ENCODE data around the gene DNAJC4.

Gene DNAJC4

DNA sequence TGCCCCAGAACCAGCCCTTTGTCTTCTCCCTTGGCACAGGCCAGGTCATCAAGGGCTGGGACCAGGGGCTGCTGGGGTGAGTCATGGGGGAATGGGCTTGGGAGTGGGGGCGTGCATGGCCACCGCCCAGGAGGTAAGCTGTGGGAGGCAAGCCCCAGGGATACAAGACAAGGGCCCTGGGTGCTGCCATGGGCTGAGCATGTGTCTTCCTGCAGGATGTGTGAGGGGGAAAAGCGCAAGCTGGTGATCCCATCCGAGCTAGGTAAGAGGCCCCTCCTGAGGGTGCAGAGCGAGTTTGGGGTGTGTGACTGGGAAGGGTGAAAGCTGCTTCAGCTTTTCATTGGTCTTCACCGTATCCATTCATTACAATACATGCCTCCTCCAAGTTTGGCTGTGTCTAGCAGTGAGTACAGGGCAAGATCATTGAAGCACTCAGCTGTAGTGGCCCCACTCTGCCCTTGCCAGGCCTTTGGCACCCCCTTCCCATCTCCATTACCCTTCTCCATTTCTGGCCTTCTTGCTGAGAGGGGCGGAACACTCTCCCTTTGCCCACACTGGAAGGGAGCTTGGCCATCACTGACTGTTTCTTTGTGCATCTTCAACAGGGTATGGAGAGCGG is 13.0 kb downstream of the DNAJC4 start:
- H4K91ac ChIP-seq (ENCODE audit: low read depth, low read length, poor library complexity) = no peak overlapping the region
- no peak overlapping the region for H3K4ac ChIP-seq (ENCODE audit: low read length)
- peaks cover 21% of the 10 kb centered on the region for H3K79me1 ChIP-seq (ENCODE audit: low read depth, low read length)
- no peak overlapping the region for H3K4me2 ChIP-seq (ENCODE audit: insufficient read depth, low read length, poor library complexity, severe bottlenecking)
- H3K14ac ChIP-seq (ENCODE audit: low read length) = no peak overlapping the region
- H2BK15ac ChIP-seq (ENCODE audit: low read length) = no peak overlapping the region
- H3K23ac ChIP-seq (ENCODE audit: low read depth, low read length, poor library complexity) = peak overlapping the region; percentile 52
- no peak overlapping the region for H2AK5ac ChIP-seq (ENCODE audit: low read depth, low read length)
- no peak overlapping the region for H3K18ac ChIP-seq (ENCODE audit: low read length)
- H3K27ac ChIP-seq (replicated peaks; ENCODE audit: low read length) = no peak overlapping the region
- WGBS, 2 donors (ENCODE audit: extremely low coverage in 2 of 2, insufficient read length in 2 of 2, insufficient replicate concordance in 1 of 2) = no CpG with 5 or more reads among the region's 8 CpGs
- no peak overlapping the region for H2BK5ac ChIP-seq (ENCODE audit: low read length)
- no peaks in the 10 kb centered on the region for H3K9me3 ChIP-seq (replicated peaks in 1 of 2; ENCODE audit: control insufficient read depth in 2 of 2, insufficient read depth in 1 of 2, low read depth in 1 of 2, low read length in 2 of 2)
- H3K36me3 ChIP-seq (replicated peaks in 1 of 2; ENCODE audit: control insufficient read depth in 2 of 2, insufficient read depth in 2 of 2, low read length in 2 of 2) = peaks cover 11 to 19% of the 10 kb centered on the region in 2 donors
- no peaks in the 10 kb centered on the region for H3K27me3 ChIP-seq (ENCODE audit: control insufficient read depth in 3 of 3, insufficient read depth in 3 of 3, low read depth in 1 of 3, low read length in 3 of 3)
- no peak overlapping the region for H2BK120ac ChIP-seq (ENCODE audit: low read depth, low read length)
- H4K8ac ChIP-seq (ENCODE audit: low read depth, low read length) = no peak overlapping the region
- no peak overlapping the region for H2BK12ac ChIP-seq (ENCODE audit: low read length)
- H3K4me3 ChIP-seq (ENCODE audit: low read length in 2 of 2) = peak overlapping the region in 1 of 2 donors; percentile 23
- H3K9ac ChIP-seq (ENCODE audit: low read depth, low read length, poor library complexity) = no peak overlapping the region
- no peak overlapping the region for H2AFZ ChIP-seq (ENCODE audit: low read length)
- DNase-seq (ENCODE audit: low spot score) = no peak
- H3K4me1 ChIP-seq (ENCODE audit: control insufficient read depth in 2 of 2, insufficient read depth in 1 of 2, low read depth in 1 of 2, low read length in 2 of 2) = peaks cover 21% of the 10 kb centered on the region in 2 donors

DNA sequence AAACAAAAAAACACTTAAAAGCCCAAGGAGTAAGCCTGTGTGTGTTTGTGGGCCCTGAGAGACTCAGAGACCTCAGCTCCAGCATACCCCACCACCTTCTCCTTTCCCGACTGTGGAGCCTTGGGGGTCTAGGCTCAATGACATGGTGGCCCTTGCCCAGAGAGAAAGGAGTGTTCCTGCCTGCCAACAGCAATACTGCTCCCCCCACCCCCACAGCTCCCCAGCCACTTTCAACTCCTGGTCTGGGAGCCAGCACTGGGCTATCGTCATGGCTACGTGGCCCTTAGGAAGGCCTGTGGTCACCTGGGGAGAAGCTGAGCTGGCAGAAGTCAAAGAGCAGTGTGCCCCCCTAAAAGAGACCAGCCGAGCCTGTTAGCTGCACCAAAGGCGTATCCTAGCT is 13.8 kb downstream of the DNAJC4 start:
- no CpG with 5 or more reads among the region's 5 CpGs for WGBS, 2 donors (ENCODE audit: extremely low coverage in 2 of 2, insufficient read length in 2 of 2, insufficient replicate concordance in 1 of 2)

DNA sequence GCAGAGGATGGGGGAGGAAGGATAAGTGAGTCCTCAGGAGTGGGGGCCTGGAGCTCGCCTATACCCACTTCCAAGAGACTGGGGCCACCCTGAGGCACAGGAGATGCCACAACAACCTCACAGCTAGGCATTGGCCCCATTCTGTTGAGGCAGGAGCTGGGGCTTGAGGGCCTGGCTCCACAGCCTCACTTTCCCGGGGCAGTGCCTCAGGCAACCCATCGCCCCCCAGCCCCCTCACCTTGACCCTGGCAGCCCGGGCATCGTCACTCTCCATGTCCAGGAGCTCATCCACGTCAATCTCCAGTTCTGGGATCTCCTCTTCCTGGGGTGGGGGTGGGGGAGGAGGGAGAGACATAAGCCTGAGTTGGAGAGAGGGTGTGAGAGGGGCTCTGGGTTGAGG is 14.6 kb downstream of the DNAJC4 start:
- Histone ChIP-seq H2AK5ac (ENCODE audit: low read depth, low read length) (peak overlapping the region; percentile 6), H2BK15ac (ENCODE audit: low read length) (no peak overlapping the region), H4K8ac (ENCODE audit: low read depth, low read length) (no peak overlapping the region), H2BK12ac (ENCODE audit: low read length) (no peak overlapping the region), H3K9me3 (replicated peaks in 1 of 2; ENCODE audit: control insufficient read depth in 2 of 2, insufficient read depth in 1 of 2, low read depth in 1 of 2, low read length in 2 of 2) (no peaks in the 10 kb centered on the region), H3K23ac (ENCODE audit: low read depth, low read length, poor library complexity) (peak overlapping the region; percentile 2), H3K27ac (replicated peaks; ENCODE audit: low read length) (no peak overlapping the region), H3K4me3 (ENCODE audit: low read length in 2 of 2) (peak overlapping the region in 1 of 2 donors; percentile 70), H3K4me2 (ENCODE audit: insufficient read depth, low read length, poor library complexity, severe bottlenecking) (no peak overlapping the region), H3K36me3 (replicated peaks in 1 of 2; ENCODE audit: control insufficient read depth in 2 of 2, insufficient read depth in 2 of 2, low read length in 2 of 2) (peaks cover 11 to 19% of the 10 kb centered on the region in 2 donors), H2AFZ (ENCODE audit: low read length) (no peak overlapping the region), H3K4ac (ENCODE audit: low read length) (no peak overlapping the region), H4K91ac (ENCODE audit: low read depth, low read length, poor library complexity) (no peak overlapping the region), H3K79me1 (ENCODE audit: low read depth, low read length) (peaks cover 21% of the 10 kb centered on the region), H3K9ac (ENCODE audit: low read depth, low read length, poor library complexity) (peak overlapping the region; percentile 0), H3K14ac (ENCODE audit: low read length) (no peak overlapping the region), H3K27me3 (ENCODE audit: control insufficient read depth in 3 of 3, insufficient read depth in 3 of 3, low read depth in 1 of 3, low read length in 3 of 3) (no peaks in the 10 kb centered on the region), H3K18ac (ENCODE audit: low read length) (no peak overlapping the region), H3K4me1 (ENCODE audit: control insufficient read depth in 2 of 2, insufficient read depth in 1 of 2, low read depth in 1 of 2, low read length in 2 of 2) (peaks cover 24 to 37% of the 10 kb centered on the region in 2 donors), H2BK5ac (ENCODE audit: low read length) (peak overlapping the region; percentile 10), H2BK120ac (ENCODE audit: low read depth, low read length) (no peak overlapping the region)
- no CpG with 5 or more reads among the region's 6 CpGs for WGBS, 2 donors (ENCODE audit: extremely low coverage in 2 of 2, insufficient read length in 2 of 2, insufficient replicate concordance in 1 of 2)
- DNase-seq (ENCODE audit: low spot score) = no peak

More for the DNA sequence above, 13.8 kb downstream of the DNAJC4 start:
- Histone ChIP-seq H4K8ac (ENCODE audit: low read depth, low read length) (no peak overlapping the region), H2BK15ac (ENCODE audit: low read length) (no peak overlapping the region), H3K23ac (ENCODE audit: low read depth, low read length, poor library complexity) (no peak overlapping the region), H3K4ac (ENCODE audit: low read length) (no peak overlapping the region), H2BK12ac (ENCODE audit: low read length) (no peak overlapping the region), H4K91ac (ENCODE audit: low read depth, low read length, poor library complexity) (no peak overlapping the region), H3K4me1 (ENCODE audit: control insufficient read depth in 2 of 2, insufficient read depth in 1 of 2, low read depth in 1 of 2, low read length in 2 of 2) (peaks cover 24 to 28% of the 10 kb centered on the region in 2 donors), H3K79me1 (ENCODE audit: low read depth, low read length) (peaks cover 21% of the 10 kb centered on the region), H3K4me2 (ENCODE audit: insufficient read depth, low read length, poor library complexity, severe bottlenecking) (no peak overlapping the region), H3K9ac (ENCODE audit: low read depth, low read length, poor library complexity) (no peak overlapping the region), H2BK5ac (ENCODE audit: low read length) (no peak overlapping the region), H2BK120ac (ENCODE audit: low read depth, low read length) (no peak overlapping the region), H3K27ac (replicated peaks; ENCODE audit: low read length) (no peak overlapping the region), H2AK5ac (ENCODE audit: low read depth, low read length) (no peak overlapping the region), H2AFZ (ENCODE audit: low read length) (no peak overlapping the region), H3K18ac (ENCODE audit: low read length) (no peak overlapping the region), H3K36me3 (replicated peaks in 1 of 2; ENCODE audit: control insufficient read depth in 2 of 2, insufficient read depth in 2 of 2, low read length in 2 of 2) (peaks cover 11 to 19% of the 10 kb centered on the region in 2 donors), H3K14ac (ENCODE audit: low read length) (no peak overlapping the region), H3K27me3 (ENCODE audit: control insufficient read depth in 3 of 3, insufficient read depth in 3 of 3, low read depth in 1 of 3, low read length in 3 of 3) (no peaks in the 10 kb centered on the region), H3K9me3 (replicated peaks in 1 of 2; ENCODE audit: control insufficient read depth in 2 of 2, insufficient read depth in 1 of 2, low read depth in 1 of 2, low read length in 2 of 2) (no peaks in the 10 kb centered on the region), H3K4me3 (ENCODE audit: low read length in 2 of 2) (no peak overlapping the region)
- DNase-seq (ENCODE audit: low spot score) = no peak

DNA sequence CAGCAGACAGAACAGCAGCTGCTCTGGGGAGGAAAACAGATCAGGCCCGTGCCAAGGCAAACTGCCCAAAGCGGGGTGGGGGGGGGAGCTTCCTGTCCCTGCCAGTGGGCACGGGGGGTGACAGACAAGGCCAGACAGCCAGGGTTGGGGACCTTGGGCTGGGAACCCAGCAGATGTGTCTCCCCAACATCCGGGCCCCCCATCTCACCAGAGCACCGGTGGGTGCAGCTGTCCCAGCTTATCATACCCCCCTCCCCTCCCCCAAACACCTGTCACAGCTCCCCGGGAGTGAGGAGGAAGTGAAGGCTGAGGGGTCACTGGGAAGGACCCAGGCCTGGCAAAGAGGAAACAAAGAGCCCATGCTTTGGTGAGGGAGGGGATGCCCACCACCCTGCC is 15.1 kb downstream of the DNAJC4 start:
- Histone ChIP-seq H3K27me3 (ENCODE audit: control insufficient read depth in 3 of 3, insufficient read depth in 3 of 3, low read depth in 1 of 3, low read length in 3 of 3) (no peaks in the 10 kb centered on the region), H3K9ac (ENCODE audit: low read depth, low read length, poor library complexity) (peak overlapping the region; percentile 95), H2BK12ac (ENCODE audit: low read length) (peak overlapping the region; percentile 97), H3K23ac (ENCODE audit: low read depth, low read length, poor library complexity) (peak overlapping the region; percentile 96), H3K79me1 (ENCODE audit: low read depth, low read length) (peaks cover 21% of the 10 kb centered on the region), H3K27ac (replicated peaks; ENCODE audit: low read length) (no peak overlapping the region), H3K18ac (ENCODE audit: low read length) (peak overlapping the region; percentile 92), H3K4ac (ENCODE audit: low read length) (no peak overlapping the region), H3K14ac (ENCODE audit: low read length) (peak overlapping the region; percentile 79), H2AFZ (ENCODE audit: low read length) (no peak overlapping the region), H3K4me3 (ENCODE audit: low read length in 2 of 2) (peak overlapping the region; percentile 70 to 94), H3K36me3 (replicated peaks in 1 of 2; ENCODE audit: control insufficient read depth in 2 of 2, insufficient read depth in 2 of 2, low read length in 2 of 2) (peaks cover 11 to 19% of the 10 kb centered on the region in 2 donors), H4K91ac (ENCODE audit: low read depth, low read length, poor library complexity) (no peak overlapping the region), H2BK120ac (ENCODE audit: low read depth, low read length) (peak overlapping the region; percentile 52), H2BK5ac (ENCODE audit: low read length) (peak overlapping the region; percentile 76), H2AK5ac (ENCODE audit: low read depth, low read length) (peak overlapping the region; percentile 98), H3K4me2 (ENCODE audit: insufficient read depth, low read length, poor library complexity, severe bottlenecking) (peak overlapping the region; percentile 84), H4K8ac (ENCODE audit: low read depth, low read length) (peak overlapping the region; percentile 86), H2BK15ac (ENCODE audit: low read length) (no peak overlapping the region), H3K4me1 (ENCODE audit: control insufficient read depth in 2 of 2, insufficient read depth in 1 of 2, low read depth in 1 of 2, low read length in 2 of 2) (peaks cover 21 to 37% of the 10 kb centered on the region in 2 donors), H3K9me3 (replicated peaks in 1 of 2; ENCODE audit: control insufficient read depth in 2 of 2, insufficient read depth in 1 of 2, low read depth in 1 of 2, low read length in 2 of 2) (no peaks in the 10 kb centered on the region)
- WGBS, 2 donors (ENCODE audit: extremely low coverage in 2 of 2, insufficient read length in 2 of 2, insufficient replicate concordance in 1 of 2) = no CpG with 5 or more reads among the region's 6 CpGs
- DNase-seq (ENCODE audit: low spot score) = no peak
